Fibroblast of lung (primary cell): Measurements from ENCODE around the gene MTG2. TPM values are rescaled to one million over a fixed set of nuclear protein-coding genes. Genes with fewer than 3 reads are reported as not detected.
"Not testable (repeated sequence)": the region's sequence is repeated elsewhere in the genome, so short reads cannot be mapped to it uniquely, and the experiment has no call there.

ENCODE experiments used
- DNase-seq, 2 donors: peaks; one replicate each; pipeline versions ENCODE4 v3.0.0 to v3.0.0-alpha.2; 2010; ENCODE audit warnings: low read depth in 2 of 2
- H2AFZ ChIP-seq: 2 replicates; pipeline ENCODE4 v1.5.1; 2012; ENCODE audit warnings: low read length, control low read depth, inconsistent platforms
- H3K27ac ChIP-seq: 2 replicates; pipeline ENCODE4 v1.5.1; 2011; ENCODE audit warnings: low read length, control low read depth; ENCODE audit not compliant: insufficient read depth
- H3K27me3 ChIP-seq: 2 replicates; pipeline ENCODE4 v1.5.1; 2011; ENCODE audit warnings: mild to moderate bottlenecking, low read length; ENCODE audit not compliant: control insufficient read depth, insufficient read depth
- H3K36me3 ChIP-seq: 2 replicates; pipeline ENCODE4 v1.5.1; 2011; ENCODE audit warnings: low read length; ENCODE audit not compliant: control insufficient read depth, insufficient read depth
- H3K4me1 ChIP-seq: 2 replicates; pipeline ENCODE4 v1.5.1; 2011; ENCODE audit warnings: low read length; ENCODE audit not compliant: control insufficient read depth, insufficient read depth; ENCODE audit errors: extremely low read depth
- H3K4me2 ChIP-seq: 2 replicates; pipeline ENCODE4 v1.5.1; 2011; ENCODE audit warnings: low read length, control low read depth; ENCODE audit not compliant: insufficient read depth; ENCODE audit errors: extremely low read depth
- H3K4me3 ChIP-seq, 4 experiments: fragments of 200-600 bp in 1 of 4; sonication (generic) in 1 of 4; replicated peaks in 1 of 4; 2 replicates each; pipeline ENCODE4 v1.5.1; 2011 to 2016; ENCODE audit warnings: low read length in 4 of 4, low read depth in 3 of 4, mild to moderate bottlenecking in 3 of 4, control low read depth in 2 of 4, inconsistent platforms in 1 of 4, mixed read lengths in 1 of 4; ENCODE audit not compliant: insufficient read depth in 1 of 4; ENCODE audit errors: control extremely low read depth in 1 of 4
- H3K79me2 ChIP-seq: 2 replicates; pipeline ENCODE4 v1.5.1; 2012; ENCODE audit warnings: mild to moderate bottlenecking, low read length, inconsistent platforms; ENCODE audit not compliant: control insufficient read depth, insufficient read depth
- H3K9ac ChIP-seq: 2 replicates; pipeline ENCODE4 v1.5.1; 2011; ENCODE audit warnings: mild to moderate bottlenecking, low read length, control low read depth; ENCODE audit not compliant: insufficient read depth
- H3K9me3 ChIP-seq: 2 replicates; pipeline ENCODE4 v1.5.1; 2012; ENCODE audit warnings: low read depth, low read length; ENCODE audit not compliant: control insufficient read depth, insufficient read depth
- H4K20me1 ChIP-seq: 2 replicates; pipeline ENCODE4 v1.5.1; 2011; ENCODE audit warnings: low read length; ENCODE audit not compliant: control insufficient read depth, insufficient read depth; ENCODE audit errors: extremely low read depth
- CTCF ChIP-seq, 2 donors: IDR thresholded peaks in 1 of 2; conservative IDR thresholded peaks in 1 of 2; 1 replicate in 1 of 2; 2 replicates in 1 of 2; pipeline ENCODE4 v1.5.1; 2011 to 2012; ENCODE audit warnings: low read length in 2 of 2, control low read depth in 1 of 2, inconsistent platforms in 1 of 2, low read depth in 1 of 2, mild to moderate bottlenecking in 1 of 2
- EZH2 ChIP-seq: IDR thresholded peaks from 2 replicates; pipeline ENCODE4 v1.5.1; 2012; ENCODE audit warnings: low read length, control low read depth, mild to moderate bottlenecking; ENCODE audit errors: missing control alignments
- polyA plus RNA-seq, 2 donors: library from polyadenylated mRNA; depleted of rRNA in 1 of 2; stranded (reverse) in 1 of 2; unstranded in 1 of 2; fragments of >200 nt; gene quantifications; 2 replicates each; pipeline ENCODE4 v1.2.1, GENCODE V29; 2011 to 2012; ENCODE audit warnings: missing spikeins in 1 of 2
- total RNA-seq: library from RNA; depleted of rRNA; stranded (reverse); fragments of >200 nt; gene quantifications from 2 replicates; pipeline ENCODE4 v1.2.1, GENCODE V29; 2014

MTG2 gene
- total and polyA plus RNA-seq, 2 donors (not counting 1 experiment from before 2014, with no cell fraction given), result 16.5 to 17.5 TPM

GRCh38 chr20:62146019-62146755 is 36.6 kb upstream of the MTG2 start:
- H3K79me2 ChIP-seq, result peaks cover 85% of the 10 kb centered on the region
- H2AFZ ChIP-seq, result no peak overlapping the region
- H3K27me3 ChIP-seq, result no peaks in the 10 kb centered on the region
- H3K27ac ChIP-seq, result no peak overlapping the region
- no peak for TF ChIP-seq EZH2
- no peak for TF ChIP-seq CTCF (conservative IDR thresholded peaks at IDR 0.05 in 1 of 2, IDR thresholded peaks at IDR 0.05 in 1 of 2; ENCODE audit: low read depth in 1 of 2, low read length in 2 of 2)
- no peaks in the 10 kb centered on the region for H3K4me1 ChIP-seq
- H3K4me2 ChIP-seq, result no peak overlapping the region
- no peak overlapping the region for H3K9ac ChIP-seq
- DNase-seq, result no peak
- H3K36me3 ChIP-seq, result peaks cover 2% of the 10 kb centered on the region
- no peak overlapping the region for H3K4me3 ChIP-seq
- H3K9me3 ChIP-seq, result no peaks in the 10 kb centered on the region
- peaks cover 2% of the 10 kb centered on the region for H4K20me1 ChIP-seq

- Histone ChIP-seq H2AFZ (no peak overlapping the region), H3K4me2 (no peak overlapping the region), H3K9me3 (no peaks in the 10 kb centered on the region), H3K79me2 (peaks cover 81% of the 10 kb centered on the region), H4K20me1 (peaks cover 2% of the 10 kb centered on the region), H3K36me3 (peaks cover 3% of the 10 kb centered on the region), H3K4me3 (no peak overlapping the region), H3K27ac (no peak overlapping the region), H3K4me1 (no peaks in the 10 kb centered on the region), H3K9ac (no peak overlapping the region), H3K27me3 (no peaks in the 10 kb centered on the region)
- DNase-seq, result no peak
- TF ChIP-seq EZH2 (no peak), CTCF (conservative IDR thresholded peaks at IDR 0.05 in 1 of 2, IDR thresholded peaks at IDR 0.05 in 1 of 2; ENCODE audit: low read depth in 1 of 2, low read length in 2 of 2) (no peak)
Observed at GRCh38 chr20:62147125-62147524, 35.7 kb upstream of the MTG2 start.

GRCh38 chr20:62147528-62147927 is 35.3 kb upstream of the MTG2 start:
- H4K20me1 ChIP-seq, result peaks cover 2% of the 10 kb centered on the region
- no peaks in the 10 kb centered on the region for H3K4me1 ChIP-seq
- no peaks in the 10 kb centered on the region for H3K27me3 ChIP-seq
- H3K36me3 ChIP-seq, result peaks cover 3% of the 10 kb centered on the region
- peaks cover 78% of the 10 kb centered on the region for H3K79me2 ChIP-seq
- TF ChIP-seq CTCF (conservative IDR thresholded peaks at IDR 0.05 in 1 of 2, IDR thresholded peaks at IDR 0.05 in 1 of 2; ENCODE audit: low read depth in 1 of 2, low read length in 2 of 2) (no peak), EZH2 (no peak)
- DNase-seq, result no peak
- no peak overlapping the region for H3K4me2 ChIP-seq
- H3K9ac ChIP-seq, result no peak overlapping the region
- no peak overlapping the region for H3K4me3 ChIP-seq
- H2AFZ ChIP-seq, result no peak overlapping the region
- no peak overlapping the region for H3K27ac ChIP-seq
- no peaks in the 10 kb centered on the region for H3K9me3 ChIP-seq

- H3K79me2 ChIP-seq, result peaks cover 74% of the 10 kb centered on the region
- H3K27ac ChIP-seq, H3K9me3 ChIP-seq, H3K9ac ChIP-seq, DNase-seq, H3K4me1 ChIP-seq, H3K4me2 ChIP-seq, H2AFZ ChIP-seq, H3K27me3 ChIP-seq, H3K36me3 ChIP-seq, H3K4me3 ChIP-seq, H4K20me1 ChIP-seq: not testable (repeated sequence)
Observed at GRCh38 chr20:62148383-62148782, 34.4 kb upstream of the MTG2 start.
